Left renal pelvis (tissue), 4 donors: ENCODE measurements around the gene ELL2. TPM values are rescaled to one million over a fixed set of nuclear protein-coding genes. Genes with fewer than 3 reads are reported as not detected.

ENCODE experiments used
- DNase-seq, 4 donors: peaks; one replicate each; pipeline ENCODE4 v3.0.0-alpha.2; 2013; ENCODE audit warnings: low read depth in 4 of 4, low spot score in 3 of 4
- polyA plus RNA-seq, 4 donors: library from polyadenylated mRNA; unstranded; fragments of 120-200 nt; gene quantifications; one replicate each; pipeline ENCODE4 v1.2.1, GENCODE V29; 2013; ENCODE audit not compliant: insufficient read length in 4 of 4

Gene ELL2
- polyA plus RNA-seq, 4 donors: 4.1 to 14.4 (median 10.9) TPM

DNA sequence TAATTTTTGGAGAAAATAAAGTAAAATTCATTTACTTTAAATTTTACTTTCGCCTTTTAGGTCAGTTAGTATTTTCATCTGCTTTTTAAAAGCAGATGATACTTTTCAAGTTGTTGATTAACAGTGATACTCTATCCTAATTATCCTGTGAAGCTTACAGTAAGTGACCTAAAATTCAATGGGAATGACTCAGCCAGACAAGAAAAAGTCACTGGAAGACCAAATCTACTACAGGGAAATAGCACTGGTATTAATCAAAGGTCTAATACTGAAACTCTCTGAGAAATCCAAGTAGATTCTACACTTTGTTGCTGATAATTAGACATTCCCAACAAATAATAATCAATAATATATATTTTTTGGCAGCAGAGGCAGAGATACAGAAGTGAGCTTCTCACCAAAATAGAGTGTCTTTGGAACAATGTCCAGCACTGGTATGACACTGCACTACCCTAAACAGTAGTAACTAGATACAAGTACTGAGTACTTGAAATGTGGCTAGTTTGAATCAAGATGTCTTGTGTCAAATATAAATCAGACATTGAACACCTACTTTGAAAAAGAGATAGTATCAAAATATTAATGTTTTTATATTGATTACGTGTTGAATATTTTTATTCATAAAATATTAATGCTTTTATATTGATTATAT, 22.8 kb upstream of the ELL2 start:
- DNase-seq: no peak

DNA sequence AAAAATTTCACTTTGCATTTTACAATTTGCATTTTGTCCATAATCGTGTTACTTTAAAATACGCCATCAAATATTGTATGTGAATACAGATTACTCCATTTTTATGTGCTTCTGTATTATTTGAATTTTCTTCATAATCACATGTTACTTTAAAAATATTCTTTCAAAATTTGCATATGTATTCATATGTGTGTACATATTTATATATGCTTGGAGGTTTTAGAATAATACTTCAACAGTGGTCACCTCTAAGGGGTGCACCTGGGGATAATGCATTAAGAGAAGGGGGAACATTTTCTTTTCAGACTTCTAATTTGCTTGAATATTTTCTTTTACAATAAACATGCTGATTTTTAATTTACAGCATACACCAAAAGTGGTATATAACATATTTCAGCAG, 21.9 kb upstream of the ELL2 start:
- DNase-seq: no peak

DNA sequence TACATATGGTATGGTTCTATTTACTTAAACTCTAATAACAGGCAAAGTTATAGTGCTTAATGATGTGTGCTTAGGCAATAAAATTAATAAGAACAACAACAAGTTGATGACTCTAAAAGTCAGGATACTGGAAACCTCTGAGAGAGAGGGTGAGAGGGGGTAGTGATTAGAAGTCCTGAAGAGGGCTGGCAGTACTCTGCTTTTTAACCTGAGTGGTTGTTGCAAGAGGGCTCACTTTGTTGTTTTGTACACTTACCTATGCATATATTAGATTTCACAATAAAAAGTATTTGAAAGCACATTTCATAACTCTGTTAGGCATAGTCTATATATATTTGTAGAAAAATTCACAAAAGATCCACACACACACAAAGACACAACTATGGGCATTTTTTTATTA, 21.4 kb upstream of the ELL2 start:
- DNase-seq: no peak

DNA sequence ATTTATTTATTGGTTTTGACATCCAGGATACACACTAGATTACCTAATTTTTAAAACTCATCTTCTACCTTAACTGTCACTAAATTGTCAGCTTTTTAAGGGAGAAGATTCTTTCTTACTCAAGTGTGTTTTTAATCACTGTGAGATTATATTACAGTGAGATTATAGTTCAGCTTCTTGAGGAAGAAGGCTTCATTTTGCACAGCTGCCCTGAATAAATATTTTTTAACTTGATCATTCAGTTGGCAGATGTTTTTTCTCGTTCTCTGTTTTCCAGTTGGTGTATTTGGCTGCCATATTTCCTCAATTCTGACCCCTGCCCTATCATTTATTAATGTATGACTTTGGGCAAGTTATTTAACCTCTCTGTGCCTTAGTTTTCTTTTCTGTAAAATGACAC, 15.0 kb upstream of the ELL2 start:
- DNase-seq: no peak

DNA sequence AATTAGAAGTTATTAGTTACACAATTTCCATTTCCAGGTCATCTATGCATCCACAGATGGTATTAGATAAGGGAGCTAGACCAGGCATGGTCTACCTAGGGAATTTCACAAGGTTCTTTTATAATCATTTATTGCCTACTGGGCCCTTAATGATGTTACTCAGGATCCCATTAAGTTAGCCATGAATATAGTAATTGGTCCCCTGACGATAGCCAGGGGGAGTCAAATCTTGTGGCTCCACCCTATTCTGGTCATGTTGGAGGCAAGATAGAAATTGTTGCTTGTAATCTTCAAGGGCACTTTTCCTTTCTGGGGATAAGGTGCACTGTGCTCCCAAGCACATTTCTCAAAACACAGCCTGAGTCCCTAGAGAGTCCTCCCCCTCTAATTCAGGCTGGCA, 14.1 kb upstream of the ELL2 start:
- no peak for DNase-seq

DNA sequence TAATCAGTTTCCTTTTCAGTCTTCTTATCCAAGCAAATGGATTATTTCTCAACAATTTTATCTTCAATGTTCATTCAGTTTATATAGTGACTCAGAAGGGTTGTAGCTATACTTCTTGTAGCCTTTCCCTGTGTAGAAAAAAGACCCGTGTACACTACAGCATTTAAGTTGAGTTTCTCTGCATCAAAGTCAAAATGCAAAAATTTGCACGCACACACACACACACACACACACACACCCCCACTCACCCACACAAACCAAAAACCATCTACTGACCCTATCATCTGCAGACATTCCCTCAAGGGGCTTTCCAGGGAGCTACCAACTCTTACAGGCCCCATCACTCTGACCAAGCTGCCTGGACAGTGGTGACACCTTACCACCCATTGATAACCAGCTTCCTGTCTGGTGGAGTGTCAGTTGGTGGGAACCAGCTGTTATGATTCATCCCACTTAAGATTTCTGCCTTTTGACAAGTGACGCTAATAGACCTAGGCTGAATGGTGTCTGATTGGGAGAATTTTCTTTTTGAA, 12.2 kb upstream of the ELL2 start:
- no peak for DNase-seq

DNA sequence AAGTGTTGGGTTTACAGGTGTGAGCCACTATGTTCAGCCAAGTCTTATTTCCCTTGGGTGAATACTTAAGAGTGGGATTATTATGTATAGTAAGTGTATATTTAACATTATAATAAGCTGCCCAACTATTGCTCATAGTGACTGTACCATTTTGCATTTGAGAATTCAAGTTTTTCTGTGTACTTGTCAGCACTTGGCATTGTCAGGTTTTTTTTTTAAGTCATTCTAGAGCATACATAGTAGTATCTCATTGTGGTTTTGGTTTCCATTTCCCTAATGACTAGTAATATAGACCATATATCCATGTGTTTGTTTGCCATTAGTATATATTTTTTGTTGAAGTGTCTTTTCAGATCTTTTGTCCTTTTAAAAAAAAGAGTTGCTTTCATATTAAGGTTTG, 10.5 kb upstream of the ELL2 start:
- no peak for DNase-seq

DNA sequence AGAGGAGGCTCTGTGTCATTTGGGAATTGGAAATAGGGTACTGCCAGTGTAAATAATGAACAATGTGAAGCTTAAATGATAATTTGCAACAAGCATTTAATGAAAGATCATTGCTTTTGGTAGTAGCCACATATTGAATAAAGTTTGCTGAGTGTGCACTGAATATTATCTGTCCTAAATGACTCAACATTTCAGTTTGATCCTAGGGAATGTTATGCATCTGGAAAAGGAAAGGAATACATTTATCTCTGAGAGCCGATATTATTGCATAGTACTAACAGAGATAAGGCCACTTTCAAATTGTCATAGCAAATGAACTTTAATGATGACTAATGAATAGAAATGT, 8.7 kb upstream of the ELL2 start:
- no peak for DNase-seq

DNA sequence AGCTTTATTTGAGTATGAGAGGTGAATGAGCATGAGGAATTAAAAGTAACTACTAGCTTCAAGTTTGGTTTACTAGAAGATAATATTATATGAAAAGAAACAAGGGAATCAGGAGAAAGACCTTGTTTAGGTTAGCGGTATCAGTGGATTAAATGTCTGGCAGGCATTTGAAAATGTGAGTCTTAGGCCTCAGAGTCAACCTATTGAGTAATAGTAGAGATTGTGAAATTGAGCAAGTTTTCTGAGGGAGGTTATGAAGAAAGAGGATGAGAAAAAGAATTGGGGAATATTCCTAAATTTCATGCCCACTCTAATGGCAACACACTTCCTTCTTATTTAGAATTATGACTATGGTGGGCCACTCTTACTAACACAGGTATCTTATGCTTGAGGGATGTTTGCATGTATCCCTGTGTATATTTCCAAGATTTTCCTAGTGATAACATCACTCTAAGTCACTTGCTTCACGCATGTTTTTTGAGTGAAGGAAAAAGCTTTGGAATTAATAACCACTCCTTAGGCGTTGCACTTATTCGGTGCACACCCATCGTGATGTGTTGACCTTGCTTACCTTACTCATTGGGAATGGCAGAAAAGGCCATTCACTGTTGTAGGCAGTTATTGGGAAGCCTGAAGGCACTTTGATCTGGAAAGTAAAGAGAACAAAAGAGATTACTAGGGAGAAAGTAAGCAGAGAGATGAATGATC, 8.2 kb upstream of the ELL2 start:
- DNase-seq: no peak

DNA sequence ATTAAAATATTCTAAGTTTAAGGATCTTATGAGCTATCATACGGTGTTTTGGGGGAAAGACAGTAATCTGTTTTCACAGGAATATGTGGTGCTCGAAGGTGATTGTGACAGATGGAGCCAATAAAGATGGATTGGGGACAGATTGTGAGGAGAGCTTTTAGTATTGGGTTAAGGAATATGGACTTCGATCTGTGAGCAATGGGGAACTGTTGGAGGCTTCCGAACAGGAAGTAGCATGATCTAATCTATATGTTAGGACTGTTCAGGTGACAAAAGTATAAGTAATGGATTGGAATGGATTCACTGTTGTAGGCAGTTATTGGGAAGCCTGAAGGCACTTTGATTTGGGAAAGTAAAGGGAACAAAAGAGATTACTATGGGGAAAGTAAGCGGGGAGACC, 7.4 kb upstream of the ELL2 start:
- DNase-seq: no peak

DNA sequence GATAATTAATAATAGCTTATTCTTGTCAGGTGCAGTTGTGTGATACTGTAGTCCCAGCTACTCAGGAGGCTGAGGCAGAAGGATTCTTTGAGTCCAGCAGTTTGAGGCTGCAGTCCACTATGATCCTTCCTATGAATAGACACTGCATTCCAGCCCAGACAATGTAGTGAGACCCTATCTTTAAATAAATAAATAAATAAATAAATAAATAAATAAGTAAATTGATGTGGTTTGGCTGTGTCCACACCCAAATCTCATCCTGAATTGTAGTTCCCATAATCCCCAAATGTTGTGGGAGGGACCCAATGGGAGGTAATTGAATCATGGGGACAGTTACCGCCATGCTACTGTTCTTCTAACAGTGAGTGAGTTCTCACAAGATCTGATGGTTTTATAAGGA, 5.6 kb upstream of the ELL2 start:
- no peak for DNase-seq

DNA sequence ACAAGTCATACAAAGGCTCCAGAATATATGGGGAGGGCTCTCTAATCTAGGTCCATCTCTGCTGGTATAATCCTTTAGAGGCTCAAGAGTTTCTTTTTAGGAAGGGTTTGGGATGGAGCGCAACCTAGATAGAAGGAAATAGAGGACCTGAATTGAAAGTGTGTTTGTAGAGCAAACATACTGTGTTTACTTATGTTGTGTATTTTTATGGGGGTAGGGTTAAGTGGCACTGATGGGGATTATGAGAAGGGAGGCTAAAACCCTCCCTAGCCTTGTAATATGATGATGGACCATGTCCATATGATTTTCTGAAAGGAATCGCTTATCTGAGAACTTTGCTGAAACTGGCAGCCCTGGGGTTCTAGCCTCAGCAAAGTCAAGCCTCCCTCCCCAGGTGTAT, 4.4 kb upstream of the ELL2 start:
- DNase-seq: no peak

DNA sequence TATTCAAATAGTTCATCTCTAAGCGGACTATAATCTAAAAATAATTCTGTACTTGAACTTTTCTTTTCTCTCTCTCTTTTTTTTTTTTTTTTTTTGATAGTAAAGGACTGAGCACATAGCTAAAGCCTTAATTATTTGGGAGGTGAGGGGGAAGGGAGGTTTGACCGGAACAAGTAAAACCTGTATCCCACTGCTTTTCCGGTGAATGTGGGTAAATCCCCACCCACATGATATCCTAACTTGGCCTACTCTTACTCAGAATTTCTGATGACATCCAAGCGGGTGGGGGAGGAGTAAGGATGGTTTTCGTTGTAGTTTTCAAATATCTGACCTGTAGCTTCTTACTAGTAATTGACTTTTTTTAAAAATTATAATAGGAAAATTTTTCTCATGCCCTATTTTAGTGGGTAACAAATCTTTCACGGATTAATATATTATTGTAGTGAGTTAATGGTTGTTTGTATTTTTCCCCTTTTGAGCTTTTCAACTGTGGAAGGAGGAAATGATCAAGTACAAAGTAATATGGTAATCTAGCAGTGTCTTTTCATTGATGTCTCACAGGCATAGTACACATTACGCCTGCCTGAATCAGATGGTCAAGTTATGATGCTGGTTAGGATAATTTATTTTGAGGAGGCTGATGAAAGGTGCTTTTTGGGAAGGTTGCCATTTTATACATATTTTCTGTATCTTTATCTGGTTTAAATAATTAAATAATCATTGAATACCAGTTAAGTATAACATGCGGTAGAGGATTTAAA, 2.2 kb upstream of the ELL2 start:
- DNase-seq: no peak

DNA sequence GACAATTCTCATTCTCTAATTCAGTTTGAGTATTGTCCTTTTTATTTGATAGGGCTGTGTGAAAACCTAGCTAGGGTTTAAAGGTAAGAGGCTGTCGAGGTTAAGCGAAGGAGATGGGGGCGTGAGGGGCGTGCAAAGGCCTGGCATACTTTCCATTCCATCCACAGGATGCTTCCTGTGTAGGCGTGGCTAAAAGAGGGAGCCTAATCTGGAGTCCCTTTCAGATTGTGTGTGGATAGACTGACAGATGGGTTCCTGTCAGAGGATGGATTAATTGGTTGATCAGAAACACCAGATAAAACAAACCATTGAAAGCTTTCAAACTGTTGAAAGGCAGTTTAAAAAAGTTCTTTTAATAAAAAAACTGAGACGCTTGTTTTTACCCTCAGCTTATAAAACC, 1.1 kb upstream of the ELL2 start:
- DNase-seq: no peak

DNA sequence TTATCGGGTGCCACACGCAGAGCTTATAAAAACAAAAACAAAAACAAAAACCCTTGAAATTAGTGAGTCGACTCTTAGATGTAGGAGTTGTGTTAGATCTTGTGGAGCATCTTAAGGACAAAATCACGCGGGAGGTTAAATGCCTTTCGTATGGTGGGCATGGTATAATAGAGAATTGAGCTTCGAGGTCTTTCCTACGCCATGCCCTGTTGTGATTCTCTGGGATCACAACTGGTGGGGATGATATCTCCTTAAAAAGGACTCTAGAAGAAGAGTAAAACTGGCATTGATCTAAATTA, 773 bp upstream of the ELL2 start:
- DNase-seq: no peak

DNA sequence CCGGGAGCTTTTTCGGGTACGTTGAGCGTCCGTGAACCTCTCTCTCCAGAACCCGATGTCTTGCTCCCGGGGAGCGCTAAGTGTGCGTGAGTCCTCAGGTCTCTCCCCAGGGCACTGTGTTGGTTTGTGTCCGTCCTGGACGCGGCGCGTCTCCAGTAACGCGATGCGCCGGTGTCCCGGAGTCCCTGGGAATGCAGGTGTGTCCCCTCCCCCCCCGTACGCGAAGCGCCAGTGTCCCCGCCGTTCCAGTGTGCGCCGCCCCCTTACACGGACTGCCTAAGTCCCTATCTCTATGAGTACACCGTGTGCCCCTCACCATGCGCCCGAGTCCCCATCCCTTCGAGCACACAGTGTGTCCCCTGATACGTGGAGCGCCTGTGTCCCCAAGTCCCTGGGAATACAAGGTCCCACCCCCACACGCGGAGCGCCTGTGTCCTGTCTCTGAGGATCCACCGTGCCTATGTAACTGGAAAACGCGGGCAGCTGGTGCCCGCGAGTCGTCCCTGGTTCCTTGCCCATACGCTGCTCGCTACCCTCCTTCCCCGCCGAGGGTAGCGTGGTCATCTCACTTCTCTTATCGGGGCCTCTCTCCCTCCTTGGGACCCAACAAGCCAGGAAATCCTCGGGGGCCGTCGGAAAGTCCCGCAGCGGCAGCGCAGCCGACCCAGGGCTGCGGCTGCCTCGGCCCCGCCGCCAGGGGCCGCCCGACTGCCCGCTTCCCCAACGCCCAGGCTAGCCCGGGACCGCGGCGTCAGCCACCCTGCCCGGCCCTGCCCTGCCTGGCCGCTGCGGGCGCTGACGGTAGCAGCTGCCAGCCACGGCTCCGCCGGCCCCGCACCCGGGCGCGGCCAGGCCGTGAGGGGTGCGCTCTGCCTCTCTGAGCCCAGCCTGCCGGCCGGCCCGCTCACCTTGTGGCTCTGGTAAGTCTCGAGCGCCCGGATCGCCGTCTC, 709 bp downstream of the ELL2 start:
- DNase-seq: peak; percentile 25 to 51 (median 42)

DNA sequence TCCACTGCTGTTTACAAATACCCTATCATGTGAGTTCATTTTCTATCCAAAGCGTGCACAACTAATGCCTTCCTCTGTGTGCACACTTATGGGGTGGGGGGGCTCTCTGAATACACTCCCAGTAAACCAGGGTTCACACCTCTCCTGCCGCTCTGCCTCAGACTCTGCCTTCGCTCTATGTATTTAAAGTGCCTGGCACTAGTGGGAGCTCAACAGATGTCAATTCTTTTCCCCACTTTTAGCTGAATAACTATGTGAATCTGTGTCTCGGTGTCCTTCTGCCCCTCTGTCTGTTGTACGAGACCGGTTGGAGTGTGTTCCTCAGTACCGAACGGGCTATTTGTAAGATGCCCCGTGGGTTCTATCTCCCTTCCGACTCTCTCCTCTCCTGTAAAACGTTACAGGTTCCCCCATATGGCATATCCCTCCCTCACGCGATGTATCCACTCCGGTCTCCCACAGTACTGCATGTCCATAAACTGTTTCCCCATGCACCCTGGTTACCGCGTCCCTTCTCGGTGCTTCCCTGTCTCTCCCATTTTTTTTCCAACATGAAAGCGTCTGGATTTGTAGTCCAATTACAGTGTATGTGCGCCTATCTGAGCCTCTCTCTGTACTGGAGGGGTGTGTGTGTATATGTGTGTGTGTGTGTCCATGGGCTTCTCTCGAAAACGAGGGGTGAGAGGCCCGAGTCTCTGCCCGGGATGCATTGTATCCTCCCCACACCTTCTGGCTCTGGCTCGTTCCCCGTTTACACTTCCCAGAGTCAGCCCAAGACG, 1.6 kb downstream of the ELL2 start:
- peak in 2 of 4 donors; percentile 5 to 12 for DNase-seq

DNA sequence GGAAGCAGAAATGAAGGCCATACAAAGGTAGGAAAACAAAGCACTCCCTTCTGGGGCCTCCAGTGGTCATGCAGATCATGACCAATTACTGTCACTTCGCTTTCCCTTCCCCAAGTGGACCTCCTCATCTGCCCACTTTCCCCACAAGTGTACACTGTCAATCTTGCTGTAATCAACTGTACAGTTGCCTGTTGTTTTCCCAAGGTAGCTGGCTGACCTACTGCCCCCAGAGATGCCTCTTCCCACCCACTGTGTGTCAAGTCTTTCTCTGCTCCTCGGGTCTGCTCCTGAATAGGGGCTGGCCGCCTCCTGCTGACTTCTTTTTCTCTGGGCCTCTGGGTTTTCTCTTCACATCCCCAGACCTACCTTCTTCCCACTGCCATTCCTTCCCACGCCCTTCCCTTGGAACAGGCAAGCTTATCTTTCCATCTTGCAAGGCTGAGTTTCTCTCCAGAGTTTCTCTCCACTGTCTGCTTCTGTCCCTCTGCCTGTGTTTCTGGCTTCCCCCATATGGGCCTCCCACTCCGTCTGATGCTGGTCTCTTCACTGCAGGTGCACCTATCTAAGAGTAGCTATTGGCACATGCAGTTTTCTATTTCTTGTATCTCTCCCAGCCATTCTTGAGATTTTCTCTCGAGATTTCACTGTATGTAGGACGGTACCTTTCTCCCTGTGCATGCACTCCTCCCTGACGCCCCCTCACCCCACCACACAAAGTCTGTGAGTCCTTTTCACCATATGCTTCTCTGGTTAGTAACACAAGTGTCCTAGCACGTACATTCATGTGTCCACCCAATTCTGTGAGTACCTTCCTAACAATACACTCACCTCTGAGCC, 2.4 kb downstream of the ELL2 start:
- no peak for DNase-seq

DNA sequence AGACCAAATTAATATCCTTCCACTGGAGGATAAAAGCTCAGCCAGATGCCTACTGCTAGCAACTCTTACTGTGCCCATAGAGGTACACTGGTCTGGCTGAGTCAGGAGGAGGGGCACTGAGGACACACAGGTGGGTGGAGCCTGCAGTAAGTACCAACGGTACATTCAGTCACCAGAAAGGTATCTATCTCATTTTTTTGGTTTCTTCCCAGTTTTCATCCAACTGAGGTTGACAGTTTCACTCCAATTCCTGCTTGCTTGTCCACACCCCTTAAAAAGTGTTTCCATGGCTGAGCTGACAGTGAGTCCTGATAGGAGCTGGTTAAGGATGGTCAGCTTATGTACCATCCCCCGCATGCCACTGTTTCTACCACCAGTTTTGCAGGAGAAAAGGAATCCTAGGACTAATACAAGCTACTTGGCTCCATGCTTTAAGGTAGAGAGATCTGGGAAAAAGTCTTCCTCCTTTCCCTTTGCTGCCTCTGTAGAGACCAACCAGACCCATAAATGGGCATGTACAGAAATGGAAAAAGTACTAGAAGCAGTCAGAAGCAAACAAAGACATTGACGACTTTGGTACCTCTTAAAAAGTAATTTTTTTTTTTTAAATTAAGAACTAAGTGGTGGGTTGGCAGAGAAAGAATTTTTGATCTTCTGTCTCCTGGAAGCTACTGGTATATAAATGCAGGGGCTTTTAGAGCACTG, 3.2 kb downstream of the ELL2 start:
- DNase-seq: no peak
